Measurements from ENCODE around the gene MAGEB2.

MAGEB2 gene

DNA sequence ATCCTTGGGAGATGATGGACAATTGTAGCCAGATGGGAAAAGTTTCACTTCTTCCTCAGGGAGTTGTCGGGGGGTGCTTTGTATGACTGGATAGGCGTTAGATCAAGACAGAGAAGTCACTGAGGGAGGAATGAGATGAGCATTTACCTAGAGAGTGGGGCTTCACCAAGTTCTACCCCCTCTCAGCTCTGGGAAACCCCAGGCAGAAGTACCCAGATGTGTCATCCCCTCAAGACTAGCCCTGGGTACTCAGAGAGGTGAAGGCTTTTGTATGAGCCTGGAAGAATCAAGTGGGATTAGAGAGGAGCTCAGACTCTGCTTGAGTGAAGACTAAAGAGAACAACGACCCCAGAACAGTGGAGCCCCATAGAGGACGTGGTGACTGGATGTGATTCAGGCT is 33.5 kb downstream of the MAGEB2 start:
- H3K4me1 ChIP-seq (ENCODE audit: insufficient read depth, low read length, poor library complexity, severe bottlenecking): peaks cover under 1% of the 10 kb centered on the region
- no peak overlapping the region for H3K4me3 ChIP-seq (ENCODE audit: low read length, poor library complexity, severe bottlenecking)
- H3K4me2 ChIP-seq (ENCODE audit: low read depth, low read length, poor library complexity, severe bottlenecking): no peak overlapping the region
- no peaks in the 10 kb centered on the region for H3K27me3 ChIP-seq (ENCODE audit: insufficient read depth, low read length, poor library complexity, severe bottlenecking)
- H4K20me1 ChIP-seq (ENCODE audit: insufficient read depth, low read length, poor library complexity, severe bottlenecking): no peaks in the 10 kb centered on the region
- no peaks in the 10 kb centered on the region for H3F3A ChIP-seq (ENCODE audit: low read depth)
- H3K9me3 ChIP-seq (ENCODE audit: insufficient read depth, low read depth, low read length): no peaks in the 10 kb centered on the region
- TF ChIP-seq, protein P1, sequence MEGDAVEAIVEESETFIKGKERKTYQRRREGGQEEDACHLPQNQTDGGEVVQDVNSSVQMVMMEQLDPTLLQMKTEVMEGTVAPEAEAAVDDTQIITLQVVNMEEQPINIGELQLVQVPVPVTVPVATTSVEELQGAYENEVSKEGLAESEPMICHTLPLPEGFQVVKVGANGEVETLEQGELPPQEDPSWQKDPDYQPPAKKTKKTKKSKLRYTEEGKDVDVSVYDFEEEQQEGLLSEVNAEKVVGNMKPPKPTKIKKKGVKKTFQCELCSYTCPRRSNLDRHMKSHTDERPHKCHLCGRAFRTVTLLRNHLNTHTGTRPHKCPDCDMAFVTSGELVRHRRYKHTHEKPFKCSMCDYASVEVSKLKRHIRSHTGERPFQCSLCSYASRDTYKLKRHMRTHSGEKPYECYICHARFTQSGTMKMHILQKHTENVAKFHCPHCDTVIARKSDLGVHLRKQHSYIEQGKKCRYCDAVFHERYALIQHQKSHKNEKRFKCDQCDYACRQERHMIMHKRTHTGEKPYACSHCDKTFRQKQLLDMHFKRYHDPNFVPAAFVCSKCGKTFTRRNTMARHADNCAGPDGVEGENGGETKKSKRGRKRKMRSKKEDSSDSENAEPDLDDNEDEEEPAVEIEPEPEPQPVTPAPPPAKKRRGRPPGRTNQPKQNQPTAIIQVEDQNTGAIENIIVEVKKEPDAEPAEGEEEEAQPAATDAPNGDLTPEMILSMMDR (conservative IDR thresholded peaks at IDR 0.05; ENCODE audit: low read length): no peak
- no peak for TF ChIP-seq EZH2phosphoT487 (IDR thresholded peaks at IDR 0.05; ENCODE audit: borderline replicate concordance)
- no peaks in the 10 kb centered on the region for H3K36me3 ChIP-seq (ENCODE audit: insufficient read depth, low read length)
- H2AFZ ChIP-seq (ENCODE audit: low read length): no peak overlapping the region
- H3K79me2 ChIP-seq (ENCODE audit: insufficient read depth, low read length): no peaks in the 10 kb centered on the region
- no peaks in the 10 kb centered on the region for H3K9me2 ChIP-seq (replicated peaks; ENCODE audit: low read depth, low read length)
- H3K9ac ChIP-seq (ENCODE audit: low read depth, low read length, poor library complexity, severe bottlenecking): no peak overlapping the region

DNA sequence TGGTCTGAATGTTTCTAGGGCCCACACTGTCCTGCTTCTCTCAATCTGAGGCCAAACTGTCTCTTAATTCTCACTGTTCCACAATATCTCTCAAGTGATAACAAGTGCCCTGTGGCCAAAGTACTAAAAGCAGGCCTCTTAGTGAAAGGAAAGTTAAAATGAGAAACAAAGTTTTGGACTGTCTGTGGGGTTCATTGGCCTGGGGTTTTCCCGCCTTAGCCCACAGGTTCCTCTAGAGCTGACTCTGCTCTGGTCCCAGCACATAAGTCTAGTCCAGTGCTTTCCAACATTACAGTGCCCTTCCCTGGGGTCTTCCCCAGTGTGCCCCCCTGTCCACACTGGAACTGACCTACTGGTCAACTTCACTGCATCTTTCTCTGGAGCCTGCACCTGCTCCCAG is 37.9 kb downstream of the MAGEB2 start:
- Histone ChIP-seq H4K20me1 (ENCODE audit: insufficient read depth, low read length, poor library complexity, severe bottlenecking) (no peaks in the 10 kb centered on the region), H3K79me2 (ENCODE audit: insufficient read depth, low read length) (no peaks in the 10 kb centered on the region), H3K9me2 (replicated peaks; ENCODE audit: low read depth, low read length) (no peaks in the 10 kb centered on the region), H3K36me3 (ENCODE audit: insufficient read depth, low read length) (no peaks in the 10 kb centered on the region), H3K9me3 (ENCODE audit: insufficient read depth, low read depth, low read length) (0 out of 2 replicates have a peak, but pooled peaks cover 3% of the 10 kb centered on the region), H3K4me1 (ENCODE audit: insufficient read depth, low read length, poor library complexity, severe bottlenecking) (no peaks in the 10 kb centered on the region), H3F3A (ENCODE audit: low read depth) (no peaks in the 10 kb centered on the region), H2AFZ (ENCODE audit: low read length) (no peak overlapping the region), H3K9ac (ENCODE audit: low read depth, low read length, poor library complexity, severe bottlenecking) (no peak overlapping the region), H3K4me2 (ENCODE audit: low read depth, low read length, poor library complexity, severe bottlenecking) (no peak overlapping the region), H3K4me3 (ENCODE audit: low read length, poor library complexity, severe bottlenecking) (no peak overlapping the region), H3K27me3 (ENCODE audit: insufficient read depth, low read length, poor library complexity, severe bottlenecking) (no peaks in the 10 kb centered on the region)
- TF ChIP-seq, protein P1 (conservative IDR thresholded peaks at IDR 0.05; ENCODE audit: low read length): no peak

DNA sequence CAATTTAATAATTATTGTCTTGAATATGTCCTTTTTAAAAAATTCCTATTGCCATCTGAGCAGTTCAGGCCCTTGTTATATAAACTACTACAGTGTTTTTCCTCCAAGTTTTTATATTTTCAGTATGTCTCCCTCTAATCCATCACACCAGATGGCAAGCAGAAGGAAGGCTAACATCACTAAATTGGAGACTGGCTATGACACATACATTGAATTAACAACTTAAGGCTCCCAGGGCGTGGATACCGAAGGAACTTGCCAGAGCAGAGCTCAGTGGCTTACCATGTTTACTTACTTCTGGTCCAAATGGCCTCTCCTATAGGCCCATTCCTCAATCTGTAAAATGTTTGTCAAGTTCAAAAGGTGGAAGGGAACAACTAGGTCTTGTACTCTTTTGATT is 44.6 kb downstream of the MAGEB2 start:
- no peaks in the 10 kb centered on the region for H3K27me3 ChIP-seq (ENCODE audit: insufficient read depth, low read length, poor library complexity, severe bottlenecking)
- H3K4me3 ChIP-seq (ENCODE audit: low read length, poor library complexity, severe bottlenecking): no peak overlapping the region
- 0 out of 2 replicates have a peak, but pooled peaks cover 3% of the 10 kb centered on the region for H3K9me3 ChIP-seq (ENCODE audit: insufficient read depth, low read depth, low read length)
- no peaks in the 10 kb centered on the region for H3F3A ChIP-seq (ENCODE audit: low read depth)
- no peaks in the 10 kb centered on the region for H3K9me2 ChIP-seq (replicated peaks; ENCODE audit: low read depth, low read length)
- TF ChIP-seq EZH2phosphoT487 (IDR thresholded peaks at IDR 0.05; ENCODE audit: borderline replicate concordance): no peak
- TF ChIP-seq, protein P1 (conservative IDR thresholded peaks at IDR 0.05; ENCODE audit: low read length): no peak
- no peaks in the 10 kb centered on the region for H3K36me3 ChIP-seq (ENCODE audit: insufficient read depth, low read length)
- H3K4me1 ChIP-seq (ENCODE audit: insufficient read depth, low read length, poor library complexity, severe bottlenecking): peaks cover under 1% of the 10 kb centered on the region
- no peak overlapping the region for H3K4me2 ChIP-seq (ENCODE audit: low read depth, low read length, poor library complexity, severe bottlenecking)
- no peaks in the 10 kb centered on the region for H4K20me1 ChIP-seq (ENCODE audit: insufficient read depth, low read length, poor library complexity, severe bottlenecking)
- H2AFZ ChIP-seq (ENCODE audit: low read length): no peak overlapping the region
- H3K79me2 ChIP-seq (ENCODE audit: insufficient read depth, low read length): no peaks in the 10 kb centered on the region
- no peak overlapping the region for H3K9ac ChIP-seq (ENCODE audit: low read depth, low read length, poor library complexity, severe bottlenecking)

Data from Loucy (cell line).